IPS-18a (cell line): ENCODE results near the gene JCAD.

Experiments used
- H3K27ac ChIP-seq: one replicate; pipeline ENCODE4 v1.5.1; 2013; ENCODE audit warnings: low read length
- H3K27me3 ChIP-seq: one replicate; pipeline ENCODE4 v1.6.1; 2013; ENCODE audit warnings: mild to moderate bottlenecking, low read length; ENCODE audit not compliant: control insufficient read depth, insufficient read depth
- H3K36me3 ChIP-seq: one replicate; pipeline ENCODE4 v1.6.1; 2013; ENCODE audit warnings: low read depth, low read length; ENCODE audit not compliant: control insufficient read depth
- H3K4me1 ChIP-seq: one replicate; pipeline ENCODE4 v1.6.1; 2013; ENCODE audit warnings: low read depth, low read length; ENCODE audit not compliant: control insufficient read depth
- H3K4me3 ChIP-seq: one replicate; pipeline ENCODE4 v1.5.1; 2013; ENCODE audit warnings: low read length
- H3K9ac ChIP-seq: one replicate; pipeline ENCODE4 v1.6.1; 2013; ENCODE audit warnings: mild to moderate bottlenecking, low read length, moderate library complexity
- H3K9me3 ChIP-seq: one replicate; pipeline ENCODE4 v1.6.1; 2013; ENCODE audit warnings: low read depth, low read length; ENCODE audit not compliant: control insufficient read depth

The JCAD gene

GRCh38 chr10:30072068-30072467 is 12.7 kb upstream of the JCAD start:
- no peaks in the 10 kb centered on the region for H3K4me1 ChIP-seq
- H3K36me3 ChIP-seq = no peaks in the 10 kb centered on the region
- no peak overlapping the region for H3K27ac ChIP-seq
- no peak overlapping the region for H3K4me3 ChIP-seq
- no peaks in the 10 kb centered on the region for H3K27me3 ChIP-seq
- no peak overlapping the region for H3K9ac ChIP-seq
- no peaks in the 10 kb centered on the region for H3K9me3 ChIP-seq

- no peaks in the 10 kb centered on the region for H3K27me3 ChIP-seq
- no peak overlapping the region for H3K9ac ChIP-seq
- no peaks in the 10 kb centered on the region for H3K4me1 ChIP-seq
- H3K9me3 ChIP-seq = no peaks in the 10 kb centered on the region
- H3K4me3 ChIP-seq = no peak overlapping the region
- H3K27ac ChIP-seq = no peak overlapping the region
- no peaks in the 10 kb centered on the region for H3K36me3 ChIP-seq
These were observed 10.8 kb upstream of the JCAD start for GRCh38 chr10:30070001-30070685.

- Histone ChIP-seq H3K9ac (no peak overlapping the region), H3K9me3 (no peaks in the 10 kb centered on the region), H3K27me3 (no peaks in the 10 kb centered on the region)
These were observed 9.3 kb upstream of the JCAD start for GRCh38 chr10:30068492-30069223.

GRCh38 chr10:30063099-30063498 is 3.7 kb upstream of the JCAD start:
- no peaks in the 10 kb centered on the region for H3K36me3 ChIP-seq
- peaks cover 3% of the 10 kb centered on the region for H3K4me1 ChIP-seq
- H3K27me3 ChIP-seq = peaks cover 26% of the 10 kb centered on the region
- H3K4me3 ChIP-seq = no peak overlapping the region
- no peak overlapping the region for H3K27ac ChIP-seq
- H3K9me3 ChIP-seq = no peaks in the 10 kb centered on the region
- no peak overlapping the region for H3K9ac ChIP-seq

More at GRCh38 chr10:30068492-30069223, 9.3 kb upstream of the JCAD start:
- Histone ChIP-seq H3K4me3 (no peak overlapping the region), H3K36me3 (no peaks in the 10 kb centered on the region), H3K4me1 (no peaks in the 10 kb centered on the region), H3K27ac (no peak overlapping the region)

GRCh38 chr10:30062582-30062981 is 3.2 kb upstream of the JCAD start:
- H3K9me3 ChIP-seq = no peaks in the 10 kb centered on the region
- H3K27ac ChIP-seq = no peak overlapping the region
- no peak overlapping the region for H3K9ac ChIP-seq
- peaks cover 31% of the 10 kb centered on the region for H3K27me3 ChIP-seq
- H3K4me3 ChIP-seq = no peak overlapping the region
- H3K36me3 ChIP-seq = no peaks in the 10 kb centered on the region
- H3K4me1 ChIP-seq = peaks cover 3% of the 10 kb centered on the region

GRCh38 chr10:30062090-30062489 is 2.7 kb upstream of the JCAD start:
- peaks cover 4% of the 10 kb centered on the region for H3K4me1 ChIP-seq
- H3K9ac ChIP-seq = no peak overlapping the region
- no peak overlapping the region for H3K27ac ChIP-seq
- no peaks in the 10 kb centered on the region for H3K36me3 ChIP-seq
- H3K27me3 ChIP-seq = peaks cover 35% of the 10 kb centered on the region
- H3K4me3 ChIP-seq = no peak overlapping the region
- H3K9me3 ChIP-seq = no peaks in the 10 kb centered on the region

- H3K27me3 ChIP-seq = peaks cover 35% of the 10 kb centered on the region
- H3K9me3 ChIP-seq = no peaks in the 10 kb centered on the region
- no peak overlapping the region for H3K27ac ChIP-seq
- no peak overlapping the region for H3K9ac ChIP-seq
- peaks cover 19% of the 10 kb centered on the region for H3K4me1 ChIP-seq
- no peaks in the 10 kb centered on the region for H3K36me3 ChIP-seq
- peak overlapping the region; percentile 52 for H3K4me3 ChIP-seq
These were observed 735 bp downstream of the JCAD start for GRCh38 chr10:30058570-30059132.

- H3K4me3 ChIP-seq = peak overlapping the region; percentile 52
- H3K36me3 ChIP-seq = no peaks in the 10 kb centered on the region
- H3K4me1 ChIP-seq = peaks cover 19% of the 10 kb centered on the region
- H3K9me3 ChIP-seq = no peaks in the 10 kb centered on the region
- no peak overlapping the region for H3K9ac ChIP-seq
- H3K27me3 ChIP-seq = peaks cover 35% of the 10 kb centered on the region
- no peak overlapping the region for H3K27ac ChIP-seq
These were observed 1.4 kb downstream of the JCAD start for GRCh38 chr10:30057894-30058556.

GRCh38 chr10:30057421-30057841 is 2.0 kb downstream of the JCAD start:
- Histone ChIP-seq H3K27ac (no peak overlapping the region), H3K4me3 (no peak overlapping the region), H3K9me3 (no peaks in the 10 kb centered on the region), H3K4me1 (peaks cover 19% of the 10 kb centered on the region), H3K36me3 (no peaks in the 10 kb centered on the region), H3K9ac (no peak overlapping the region), H3K27me3 (peaks cover 35% of the 10 kb centered on the region)

GRCh38 chr10:30056767-30057355 is 2.5 kb downstream of the JCAD start:
- H3K27ac ChIP-seq = no peak overlapping the region
- H3K27me3 ChIP-seq = peaks cover 35% of the 10 kb centered on the region
- no peaks in the 10 kb centered on the region for H3K9me3 ChIP-seq
- H3K4me1 ChIP-seq = peaks cover 19% of the 10 kb centered on the region
- no peak overlapping the region for H3K4me3 ChIP-seq
- no peak overlapping the region for H3K9ac ChIP-seq
- H3K36me3 ChIP-seq = no peaks in the 10 kb centered on the region

- Histone ChIP-seq H3K4me3 (no peak overlapping the region), H3K27me3 (peaks cover 35% of the 10 kb centered on the region), H3K9ac (no peak overlapping the region), H3K9me3 (no peaks in the 10 kb centered on the region), H3K4me1 (peaks cover 19% of the 10 kb centered on the region), H3K36me3 (no peaks in the 10 kb centered on the region), H3K27ac (no peak overlapping the region)
These were observed 3.1 kb downstream of the JCAD start for GRCh38 chr10:30056281-30056680.
